ENCODE data around the gene STING1. TPM values are rescaled to one million over a fixed set of nuclear protein-coding genes. Genes with fewer than 3 reads are reported as not detected.
"Not testable (repeated sequence)": the region's sequence is repeated elsewhere in the genome, so short reads cannot be mapped to it uniquely, and the experiment has no call there.

Gene STING1
- polyA plus RNA-seq, 1 of the 3 experiments (the other 2 are of a cell fraction): 98.4 TPM

- Histone ChIP-seq H3K27me3 (ENCODE audit: insufficient read depth) (no peaks in the 10 kb centered on the region), H3K9ac (peak overlapping the region; percentile 84), H4K20me1 (ENCODE audit: insufficient read depth) (no peaks in the 10 kb centered on the region), H3K4me3 (ENCODE audit: low read depth in 2 of 2, low read length in 1 of 2) (peak overlapping the region; percentile 50 to 69), H3K9me3 (no peaks in the 10 kb centered on the region), H3K4me2 (peak overlapping the region; percentile 96), H3K27ac (ENCODE audit: low read depth in 2 of 2, low read length in 1 of 2) (peak overlapping the region; percentile 91 to 100), H3K9me2 (no peaks in the 10 kb centered on the region), H3K79me2 (ENCODE audit: insufficient read depth) (peaks cover 45% of the 10 kb centered on the region), H3F3A (replicated peaks; ENCODE audit: insufficient read depth) (peaks cover 25% of the 10 kb centered on the region), H3K36me3 (replicated peaks in 1 of 2; ENCODE audit: control insufficient read depth in 1 of 2, insufficient read depth in 2 of 2, low read length in 1 of 2) (peaks cover 16 to 26% of the 10 kb centered on the region in 2 experiments), H2AFZ (ENCODE audit: low read depth) (no peak overlapping the region), H3K4me1 (ENCODE audit: control insufficient read depth in 1 of 2, insufficient read depth in 2 of 2, low read depth in 1 of 2, low read length in 1 of 2) (peaks cover 14% of the 10 kb centered on the region in 2 experiments; a peak in 2 of 4 replicates)
- peak; percentile 11 for DNase-seq
- ChIA-PET CTCF (interaction anchor here (1.1 to 2.4 kb wide), 3 partner anchors 36 to 59 kb away, joined by 3 to 11 read pairs (median 5); no protein-coding TSS in a partner anchor), POLR2A (interaction anchor here (1.0 kb wide), 1 partner anchor 42 kb away, joined by 4 read pairs; the partner anchor contains the start of gene DNAJC18)
- TF ChIP-seq FOXM1 (IDR thresholded peaks at IDR 0.05; ENCODE audit: low read depth): no peak
- no peak for TF ChIP-seq NFIC (IDR thresholded peaks at IDR 0.05; ENCODE audit: borderline replicate concordance)
- TF ChIP-seq MXI1 (IDR thresholded peaks at IDR 0.05; ENCODE audit: low read depth, low read length): no peak
- WGBS (ENCODE audit: low lambda C conversion rate): 61% methylated on average over 10 of the region's 12 CpGs
Observed at GRCh38 chr5:139481122-139481533, 1.4 kb downstream of the STING1 start.

- H4K20me1 ChIP-seq (ENCODE audit: insufficient read depth); H3K27me3 ChIP-seq (ENCODE audit: insufficient read depth); H2AFZ ChIP-seq (ENCODE audit: low read depth); H3K9ac ChIP-seq; DNase-seq; H3K4me3 ChIP-seq (ENCODE audit: low read depth in 2 of 2, low read length in 1 of 2); H3K9me2 ChIP-seq; H3K27ac ChIP-seq (ENCODE audit: low read depth in 2 of 2, low read length in 1 of 2); H3K4me2 ChIP-seq; POLR2A ChIA-PET; H3K9me3 ChIP-seq: not testable (repeated sequence)
- Histone ChIP-seq H3K79me2 (ENCODE audit: insufficient read depth) (peaks cover 45% of the 10 kb centered on the region), H3K36me3 (replicated peaks in 1 of 2; ENCODE audit: control insufficient read depth in 1 of 2, insufficient read depth in 2 of 2, low read length in 1 of 2) (peaks cover 25 to 26% of the 10 kb centered on the region in 2 experiments), H3F3A (replicated peaks; ENCODE audit: insufficient read depth) (peaks cover 27% of the 10 kb centered on the region), H3K4me1 (ENCODE audit: control insufficient read depth in 1 of 2, insufficient read depth in 2 of 2, low read depth in 1 of 2, low read length in 1 of 2) (peaks cover 14% of the 10 kb centered on the region in 2 experiments; a peak in 2 of 4 replicates)
- CTCF ChIA-PET: interaction anchor here (1.1 kb wide), 1 partner anchor 57 kb away, joined by 3 read pairs; no protein-coding TSS in a partner anchor
- 96% methylated on average over 4 of the region's 4 CpGs for WGBS (ENCODE audit: low lambda C conversion rate)
Observed at GRCh38 chr5:139479729-139480128, 2.8 kb downstream of the STING1 start.

GRCh38 chr5:139478657-139479423 lies 3.7 kb downstream of the STING1 start:
- Histone ChIP-seq H3F3A (replicated peaks; ENCODE audit: insufficient read depth) (peaks cover 23% of the 10 kb centered on the region), H3K36me3 (replicated peaks in 1 of 2; ENCODE audit: control insufficient read depth in 1 of 2, insufficient read depth in 2 of 2, low read length in 1 of 2) (peaks cover 25 to 26% of the 10 kb centered on the region in 2 experiments), H3K79me2 (ENCODE audit: insufficient read depth) (peaks cover 45% of the 10 kb centered on the region), H3K4me1 (ENCODE audit: control insufficient read depth in 1 of 2, insufficient read depth in 2 of 2, low read depth in 1 of 2, low read length in 1 of 2) (peaks cover 14 to 16% of the 10 kb centered on the region in 2 experiments; a peak in 2 of 4 replicates)
- H3K9me2 ChIP-seq; H3K27me3 ChIP-seq (ENCODE audit: insufficient read depth); H3K9me3 ChIP-seq; H3K9ac ChIP-seq; H3K27ac ChIP-seq (ENCODE audit: low read depth in 2 of 2, low read length in 1 of 2); POLR2A ChIA-PET; H3K4me3 ChIP-seq (ENCODE audit: low read depth in 2 of 2, low read length in 1 of 2); H2AFZ ChIP-seq (ENCODE audit: low read depth); H3K4me2 ChIP-seq; DNase-seq; H4K20me1 ChIP-seq (ENCODE audit: insufficient read depth): not testable (repeated sequence)
- WGBS (ENCODE audit: low lambda C conversion rate): 90% methylated on average over 9 of the region's 9 CpGs
- CTCF ChIA-PET: interaction anchor here (1.5 kb wide), 1 partner anchor 39 kb away, joined by 4 read pairs; no protein-coding TSS in a partner anchor
